Muscle layer of colon (tissue), 2 donors: Measurements from ENCODE around the gene PMM2.
A peak's percentile ranks its signal among the peaks of the same experiment; 100 is the strongest.
"Not testable (repeated sequence)": the region's sequence is repeated elsewhere in the genome, so short reads cannot be mapped to it uniquely, and the experiment has no call there.

Source experiments
- H3K27ac ChIP-seq: one replicate; pipeline ENCODE4 v1.7.0; 2013; ENCODE audit warnings: low read depth, mild to moderate bottlenecking, low read length, moderate library complexity
- H3K27me3 ChIP-seq, 2 donors: one replicate each; pipeline ENCODE4 v1.7.0; 2013; ENCODE audit warnings: low read length in 2 of 2, mild to moderate bottlenecking in 2 of 2; ENCODE audit not compliant: insufficient read depth in 2 of 2, control insufficient read depth in 1 of 2
- H3K36me3 ChIP-seq: one replicate; pipeline ENCODE4 v1.7.0; 2013; ENCODE audit warnings: mild to moderate bottlenecking, low read length; ENCODE audit not compliant: insufficient read depth
- H3K4me1 ChIP-seq: one replicate; pipeline ENCODE4 v1.7.0; 2013; ENCODE audit warnings: mild to moderate bottlenecking, low read length; ENCODE audit not compliant: insufficient read depth
- H3K4me3 ChIP-seq, 2 donors: one replicate each; pipeline ENCODE4 v1.7.0; 2013; ENCODE audit warnings: low read length in 2 of 2, low read depth in 1 of 2, mild to moderate bottlenecking in 1 of 2, moderate library complexity in 1 of 2
- H3K9ac ChIP-seq: one replicate; pipeline ENCODE4 v1.7.0; 2013; ENCODE audit warnings: low read length
- H3K9me3 ChIP-seq: one replicate; pipeline ENCODE4 v1.7.0; 2013; ENCODE audit warnings: mild to moderate bottlenecking, low read length
- donor health status: abdominal sarcoma.
- donor health status: Adenocarcinoma of cecum.

The PMM2 gene

DNA sequence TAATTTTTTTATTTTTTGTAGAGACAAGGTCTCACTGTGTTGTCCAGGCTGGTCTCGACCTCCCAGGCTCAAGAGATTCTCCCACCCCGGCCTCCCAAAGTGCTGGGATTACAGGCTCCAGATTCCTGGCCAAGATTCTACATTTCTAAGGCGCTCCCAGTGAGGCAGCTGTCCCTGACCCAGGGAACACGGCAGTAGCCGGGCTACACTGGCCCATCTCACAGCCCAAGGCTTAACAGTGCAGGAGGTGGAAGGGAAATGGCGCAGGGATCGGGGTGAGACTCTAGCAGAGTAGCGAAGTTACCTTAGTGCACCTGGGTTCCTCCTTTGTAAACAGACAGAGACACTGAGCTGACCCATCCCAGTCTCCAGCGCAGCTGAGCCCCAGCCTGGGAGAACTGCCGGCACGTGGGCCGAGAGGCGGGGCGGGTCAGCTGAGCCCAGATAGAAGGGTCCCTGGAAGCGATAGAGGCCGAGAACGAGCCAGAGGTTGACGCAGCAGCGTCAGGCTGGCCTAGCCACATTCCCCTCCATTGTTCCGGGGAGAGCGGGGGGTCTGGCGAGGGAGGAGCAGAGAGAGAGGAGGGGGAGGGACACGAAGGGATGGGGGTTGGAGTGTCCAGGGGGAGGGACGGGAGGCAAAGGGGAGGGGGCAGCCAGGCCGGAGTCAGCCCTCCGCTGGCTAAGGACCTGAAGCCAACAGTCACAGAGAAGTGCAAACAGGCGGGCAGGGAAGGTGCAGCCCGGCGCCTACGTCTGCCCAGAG lies 68.7 kb downstream of the PMM2 start:
- H3K4me1 ChIP-seq, result peaks cover 44% of the 10 kb centered on the region
- no peaks in the 10 kb centered on the region for H3K36me3 ChIP-seq
- H3K27me3 ChIP-seq, result peaks cover 0 to 14% of the 10 kb centered on the region in 2 donors
- H3K4me3 ChIP-seq, result peak overlapping the region; percentile 18 to 76
- no peak overlapping the region for H3K9ac ChIP-seq
- no peak overlapping the region for H3K27ac ChIP-seq
- H3K9me3 ChIP-seq, result no peaks in the 10 kb centered on the region

DNA sequence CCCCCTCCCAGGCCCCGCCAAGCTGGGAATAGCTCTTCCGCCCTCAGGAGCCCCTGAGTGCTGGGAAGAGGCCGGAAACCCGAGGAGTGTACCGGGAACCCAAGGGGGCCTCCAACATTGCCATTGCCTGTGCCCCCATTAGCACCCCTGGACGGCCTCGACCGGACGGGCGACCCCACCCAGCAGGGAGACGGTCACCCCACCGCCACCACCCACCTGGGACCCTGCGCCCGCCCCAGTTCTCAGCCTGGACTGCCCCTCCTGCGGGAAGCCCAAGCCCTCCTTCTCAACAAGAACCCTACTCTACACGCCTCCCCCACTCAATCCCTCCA lies 69.2 kb downstream of the PMM2 start:
- Histone ChIP-seq H3K36me3 (no peaks in the 10 kb centered on the region), H3K4me1 (peaks cover 40% of the 10 kb centered on the region), H3K9ac (peak overlapping the region; percentile 63)

DNA sequence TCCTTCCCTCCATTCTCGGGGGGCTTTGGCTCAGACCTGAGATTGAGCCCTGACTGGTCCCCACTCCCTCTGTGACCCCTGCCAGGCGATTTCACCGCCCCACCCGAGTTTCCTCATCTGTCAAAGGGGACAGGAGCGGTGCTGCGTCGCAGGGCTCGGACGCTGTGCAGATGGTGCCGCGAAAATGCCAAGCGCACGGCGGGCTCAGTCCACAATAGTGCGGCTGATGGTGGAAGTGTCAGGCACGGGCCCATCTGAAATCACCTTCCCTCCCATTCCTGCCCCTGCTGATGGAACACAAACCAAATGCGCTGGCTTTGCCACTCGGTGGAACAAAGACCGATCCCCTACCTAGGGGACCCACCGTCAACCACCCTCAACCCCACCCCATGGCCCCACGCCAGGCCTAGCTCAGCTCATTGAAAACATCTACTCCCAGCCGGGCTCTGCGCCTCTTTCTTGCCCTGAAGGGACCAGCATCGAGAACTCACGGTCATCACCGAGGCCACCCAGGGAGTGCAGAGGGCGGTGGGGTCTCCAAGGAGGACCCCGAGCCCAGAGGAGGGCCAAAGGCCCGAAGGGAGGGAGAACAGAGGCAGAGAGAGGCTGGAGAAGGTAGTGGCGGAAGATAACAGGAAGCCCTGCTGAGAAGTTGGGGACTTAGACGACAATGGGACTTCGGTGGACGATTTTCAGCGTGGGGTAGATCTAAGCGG lies 69.7 kb downstream of the PMM2 start:
- H3K27me3 ChIP-seq, result peaks cover 0 to 14% of the 10 kb centered on the region in 2 donors
- no peaks in the 10 kb centered on the region for H3K36me3 ChIP-seq
- peak overlapping the region; percentile 73 to 76 for H3K4me3 ChIP-seq
- H3K4me1 ChIP-seq, result peaks cover 39% of the 10 kb centered on the region
- no peaks in the 10 kb centered on the region for H3K9me3 ChIP-seq
- peak overlapping the region; percentile 63 for H3K9ac ChIP-seq
- H3K27ac ChIP-seq, result peak overlapping the region; percentile 83

More for the DNA sequence above, 69.2 kb downstream of the PMM2 start:
- H3K9me3 ChIP-seq, result no peaks in the 10 kb centered on the region
- no peak overlapping the region for H3K27ac ChIP-seq
- peak overlapping the region; percentile 18 to 76 for H3K4me3 ChIP-seq
- peaks cover 0 to 14% of the 10 kb centered on the region in 2 donors for H3K27me3 ChIP-seq

DNA sequence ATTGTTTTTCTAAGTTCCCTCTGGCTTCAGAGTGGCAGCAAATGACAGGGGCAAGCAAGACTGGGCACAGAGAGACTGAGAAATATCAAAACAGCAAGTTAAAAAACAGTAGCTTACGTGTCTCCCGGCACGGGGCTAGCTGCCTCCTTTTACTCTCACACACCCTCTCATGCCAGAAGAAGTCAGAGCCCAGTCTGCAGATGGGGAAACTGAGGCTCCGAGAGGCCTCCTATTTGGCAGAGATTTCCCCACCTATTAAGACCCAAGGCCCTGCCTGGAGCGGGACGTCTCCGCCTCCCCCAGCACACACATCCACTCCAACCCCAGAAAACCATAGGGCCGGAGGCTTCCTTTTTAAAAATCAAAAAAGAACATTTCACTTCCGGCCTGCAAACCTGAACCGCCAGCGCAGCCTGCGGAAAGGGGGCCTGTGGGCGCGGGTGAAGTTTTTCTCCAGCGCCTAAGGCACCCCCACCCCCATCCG lies 70.3 kb downstream of the PMM2 start:
- Histone ChIP-seq H3K36me3 (no peaks in the 10 kb centered on the region), H3K9me3 (no peaks in the 10 kb centered on the region), H3K27ac (peak overlapping the region; percentile 83), H3K9ac (peak overlapping the region; percentile 63), H3K4me1 (peaks cover 33% of the 10 kb centered on the region), H3K4me3 (peak overlapping the region; percentile 73 to 76), H3K27me3 (peaks cover 0 to 14% of the 10 kb centered on the region in 2 donors)

DNA sequence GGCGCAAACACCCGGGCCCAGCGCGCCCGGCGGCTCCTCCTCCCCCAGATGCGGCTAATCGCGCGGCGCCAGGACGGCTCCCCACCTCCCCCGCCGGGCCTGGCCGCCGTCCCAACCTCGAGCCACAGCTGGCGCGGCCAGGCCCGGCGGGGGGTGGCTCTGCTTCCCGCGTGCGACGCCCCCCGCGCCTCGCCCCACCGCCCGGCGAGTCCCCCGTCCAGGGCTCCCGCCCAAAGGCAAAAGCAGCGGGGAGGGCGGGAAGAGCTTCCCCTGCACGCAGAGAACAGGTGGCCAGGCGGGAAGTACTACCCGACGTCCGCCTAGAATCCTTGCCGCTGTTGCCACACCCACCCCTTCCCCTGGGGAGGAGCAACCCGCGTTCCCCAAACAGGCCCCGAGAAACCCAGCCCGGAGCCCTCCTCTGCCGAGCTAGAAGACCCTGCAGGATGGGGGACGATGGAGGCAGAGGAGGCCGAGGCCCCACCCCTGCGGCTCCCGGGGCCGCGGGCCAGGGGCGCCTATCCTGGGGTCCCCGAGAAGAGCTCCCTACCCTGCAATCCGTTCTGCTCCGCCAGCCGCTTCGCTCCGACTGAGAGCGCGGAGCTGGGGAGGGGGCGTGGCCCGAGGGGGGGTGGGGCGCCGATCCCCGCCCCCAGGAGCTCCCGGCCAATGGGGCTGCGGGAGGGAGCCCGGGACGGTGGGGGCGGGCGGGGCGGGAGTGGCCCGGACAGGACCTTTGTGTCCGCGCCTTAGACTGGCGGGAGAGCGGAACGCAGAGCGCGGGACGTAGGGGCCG lies 71.0 kb downstream of the PMM2 start, which contains the start of gene CARHSP1:
Gene CARHSP1 (minus strand): TSS at position 591 of the 796 bp plus-strand sequence. CDS start 9,678 bp downstream, outside the sequence.
- Histone ChIP-seq H3K27me3 (peaks cover 0 to 14% of the 10 kb centered on the region in 2 donors), H3K9ac (peak within 1 kb of the TSS; percentile 63), H3K9me3 (no peaks in the 10 kb centered on the region), H3K4me3 (peak within 1 kb of the TSS; percentile 73 to 76), H3K36me3 (no peaks in the 10 kb centered on the region), H3K4me1 (peaks cover 33% of the 10 kb centered on the region), H3K27ac (peak within 1 kb of the TSS; percentile 83)

DNA sequence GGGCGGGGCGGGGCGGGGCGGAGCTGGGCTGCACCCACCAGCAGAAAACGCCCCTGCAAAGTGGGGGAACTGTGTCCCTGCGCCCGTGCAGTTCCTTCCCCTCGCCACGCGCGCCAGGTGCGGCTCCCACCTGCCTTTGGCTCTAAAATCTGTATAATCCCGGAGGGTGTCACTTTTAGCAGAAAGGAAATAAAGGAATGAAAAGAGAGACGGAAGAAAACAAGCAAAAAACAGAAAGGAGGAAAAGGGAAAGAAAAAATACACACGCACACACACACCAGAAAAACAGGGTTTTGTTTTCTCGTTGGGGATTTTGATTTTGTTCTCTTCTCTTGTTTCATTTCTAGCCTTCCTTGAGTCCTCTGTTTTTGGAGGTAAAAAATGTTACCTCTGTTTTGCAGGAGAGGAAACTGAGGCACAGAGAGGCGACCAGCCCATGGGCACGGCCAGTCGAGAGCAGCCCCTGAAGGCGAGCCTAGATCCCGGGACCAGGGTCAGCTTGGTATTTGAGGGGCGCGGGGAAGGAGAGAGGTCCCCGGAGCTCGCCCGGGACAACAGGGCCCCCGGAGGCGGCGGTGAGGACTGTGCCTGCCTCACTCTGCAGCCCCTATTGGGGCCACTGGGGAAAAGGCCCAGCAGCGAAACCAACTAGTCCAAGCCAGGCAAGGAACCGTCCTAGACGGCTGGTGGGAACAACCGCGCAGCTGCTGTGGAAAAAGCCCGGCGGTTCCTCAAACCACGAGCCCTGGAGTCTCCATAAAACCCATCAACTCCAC lies 71.8 kb downstream of the PMM2 start:
- Histone ChIP-seq H3K36me3 (no peaks in the 10 kb centered on the region), H3K9ac (no peak overlapping the region), H3K4me3 (peak overlapping the region in 1 of 2 donors; percentile 9), H3K27ac (no peak overlapping the region), H3K4me1 (peaks cover 25% of the 10 kb centered on the region), H3K9me3 (no peaks in the 10 kb centered on the region), H3K27me3 (peaks cover 0 to 14% of the 10 kb centered on the region in 2 donors)

DNA sequence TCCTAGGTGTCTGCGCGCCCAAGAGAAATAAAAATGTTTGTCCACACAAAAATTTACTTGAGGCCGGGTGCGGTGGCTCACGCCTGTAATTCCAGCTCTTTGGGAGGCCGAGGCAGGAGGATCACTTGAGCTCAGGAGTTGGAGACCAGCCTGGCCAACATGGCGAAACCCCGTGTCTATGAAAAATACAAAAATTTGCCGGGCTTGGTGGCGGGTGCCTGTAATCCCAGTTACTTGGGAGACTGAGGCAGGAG lies 72.3 kb downstream of the PMM2 start:
- H3K27ac ChIP-seq, H3K4me3 ChIP-seq, H3K9me3 ChIP-seq, H3K36me3 ChIP-seq, H3K9ac ChIP-seq: not testable (repeated sequence)
- Histone ChIP-seq H3K4me1 (peaks cover 21% of the 10 kb centered on the region), H3K27me3 (peaks cover 0 to 14% of the 10 kb centered on the region in 2 donors)

DNA sequence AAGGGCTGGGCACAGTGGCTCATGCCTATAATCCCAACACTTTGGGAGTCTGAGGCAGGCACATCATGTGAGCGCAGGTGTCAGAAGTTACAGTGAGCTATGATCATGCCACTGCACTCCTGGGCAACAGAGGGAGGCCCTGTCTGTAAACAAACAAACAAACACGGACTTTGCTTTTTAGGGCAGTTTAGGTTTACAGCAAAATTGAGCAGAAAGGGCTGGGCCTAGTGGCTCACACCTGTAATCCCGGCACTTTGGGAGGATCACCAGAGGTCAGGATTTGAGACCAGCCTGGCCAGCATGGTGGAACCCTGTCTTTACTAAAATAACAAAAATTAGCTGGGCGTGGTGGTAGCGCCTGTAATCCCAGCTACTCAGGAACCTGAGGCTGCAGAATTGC lies 74.4 kb downstream of the PMM2 start:
- peaks cover 10% of the 10 kb centered on the region for H3K4me1 ChIP-seq
- H3K36me3 ChIP-seq, result no peaks in the 10 kb centered on the region
- no peak overlapping the region for H3K9ac ChIP-seq
- H3K27ac ChIP-seq, result no peak overlapping the region
- peaks cover 0 to 6% of the 10 kb centered on the region in 2 donors for H3K27me3 ChIP-seq
- no peak overlapping the region for H3K4me3 ChIP-seq
- no peaks in the 10 kb centered on the region for H3K9me3 ChIP-seq

DNA sequence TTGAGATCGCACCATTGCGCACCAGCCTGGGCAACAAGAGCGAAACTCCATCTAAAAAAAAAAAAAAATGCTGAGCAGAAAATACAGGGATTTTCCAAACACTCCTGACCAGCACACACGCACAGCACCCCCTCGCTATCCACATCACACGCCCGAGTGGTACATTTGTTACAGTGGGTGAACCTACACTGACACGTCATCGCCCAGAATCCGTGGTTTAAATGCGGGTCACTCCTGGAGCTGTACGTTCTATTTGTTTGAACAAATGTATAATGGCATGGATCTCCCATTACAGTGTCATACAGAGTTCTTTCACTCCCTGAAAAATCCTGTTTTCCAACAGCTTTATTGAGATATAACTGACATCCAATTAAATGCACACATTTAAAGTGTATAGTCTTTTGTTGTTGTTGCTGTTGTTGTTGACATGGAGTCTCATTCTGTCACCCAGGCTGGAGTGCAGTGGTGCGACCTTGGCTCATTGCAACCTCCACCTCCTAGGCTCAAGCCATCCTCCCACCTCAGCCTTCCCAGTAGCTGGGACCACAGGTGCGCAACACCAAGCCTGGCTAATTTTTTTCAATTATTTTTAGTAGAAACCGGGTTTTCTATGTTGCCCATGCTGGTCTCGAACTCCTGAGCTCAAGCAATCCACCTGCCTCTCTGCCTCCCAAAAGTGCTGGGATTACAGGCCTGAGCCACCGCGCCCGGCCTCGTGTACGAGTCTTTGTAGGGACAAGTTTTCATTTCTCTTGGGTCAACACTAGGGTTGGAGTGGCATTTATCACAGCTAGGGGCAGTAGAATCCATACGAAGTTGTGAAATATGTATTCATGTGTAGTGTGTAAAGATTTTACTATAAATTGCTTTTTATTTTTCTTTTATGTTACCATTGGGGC lies 75.6 kb downstream of the PMM2 start:
- Histone ChIP-seq H3K27me3 (no peaks in the 10 kb centered on the region), H3K27ac (no peak overlapping the region), H3K4me3 (no peak overlapping the region), H3K4me1 (no peaks in the 10 kb centered on the region), H3K36me3 (no peaks in the 10 kb centered on the region), H3K9me3 (no peaks in the 10 kb centered on the region), H3K9ac (no peak overlapping the region)

DNA sequence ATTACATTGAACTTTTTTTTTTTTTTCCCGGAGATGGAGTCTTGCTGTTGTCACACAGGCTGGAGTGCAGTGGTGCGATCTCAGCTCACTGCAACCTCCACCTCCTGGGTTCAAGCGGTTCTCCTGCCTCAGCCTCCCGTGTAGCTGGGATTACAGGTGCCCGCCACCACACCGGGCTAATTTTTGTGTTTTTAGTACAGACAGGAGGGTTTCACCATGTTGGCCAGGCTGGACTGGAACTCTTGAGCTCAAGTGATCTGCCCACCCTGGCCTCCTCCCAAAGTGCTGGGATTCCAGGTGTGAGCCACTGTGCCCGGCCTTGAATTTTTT lies 76.2 kb downstream of the PMM2 start:
- H3K4me1 ChIP-seq, H3K9me3 ChIP-seq, H3K27ac ChIP-seq, H3K4me3 ChIP-seq, H3K9ac ChIP-seq, H3K36me3 ChIP-seq, H3K27me3 ChIP-seq: not testable (repeated sequence)
